Skeletal muscle cell (primary cell): Measurements from ENCODE around the gene HTR1D.
"Not testable (repeated sequence)": the region's sequence is repeated elsewhere in the genome, so short reads cannot be mapped to it uniquely, and the experiment has no call there.

Experiments used
- DNase-seq: peaks from one replicate; pipeline ENCODE4 v3.0.0-alpha.2; 2010; ENCODE audit warnings: low read depth
- H3K4me3 ChIP-seq: 2 replicates; pipeline ENCODE4 v1.5.1; 2011; ENCODE audit warnings: low read depth, mild to moderate bottlenecking, control low read depth, low read length, moderate library complexity

Gene HTR1D

GRCh38 chr1:23222742-23223141 lies 5.4 kb upstream of the HTR1D start:
- no peak overlapping the region for H3K4me3 ChIP-seq
- DNase-seq, result no peak

- DNase-seq, result no peak
These were observed 5.0 kb upstream of the HTR1D start for GRCh38 chr1:23222331-23222730.

GRCh38 chr1:23221107-23221506 lies 3.8 kb upstream of the HTR1D start:
- no peak for DNase-seq
- H3K4me3 ChIP-seq, result no peak overlapping the region

More at GRCh38 chr1:23222331-23222730, 5.0 kb upstream of the HTR1D start:
- no peak overlapping the region for H3K4me3 ChIP-seq

GRCh38 chr1:23216771-23217420 lies 406 bp downstream of the HTR1D start:
- DNase-seq, result no peak
- peak overlapping the region; percentile 27 for H3K4me3 ChIP-seq

GRCh38 chr1:23215751-23216449 lies 1.4 kb downstream of the HTR1D start:
- no peak for DNase-seq
- no peak overlapping the region for H3K4me3 ChIP-seq

- H3K4me3 ChIP-seq, result no peak overlapping the region
- no peak for DNase-seq
These were observed 2.0 kb downstream of the HTR1D start for GRCh38 chr1:23215291-23215690.

GRCh38 chr1:23214640-23215039 lies 2.7 kb downstream of the HTR1D start:
- DNase-seq, result no peak
- no peak overlapping the region for H3K4me3 ChIP-seq

- no peak for DNase-seq
- no peak overlapping the region for H3K4me3 ChIP-seq
These were observed 5.3 kb downstream of the HTR1D start for GRCh38 chr1:23211955-23212354.

- no peak for DNase-seq
- no peak overlapping the region for H3K4me3 ChIP-seq
These were observed 6.3 kb downstream of the HTR1D start for GRCh38 chr1:23210963-23211362.

GRCh38 chr1:23210351-23210785 lies 6.9 kb downstream of the HTR1D start:
- no peak for DNase-seq
- H3K4me3 ChIP-seq, result no peak overlapping the region

- H3K4me3 ChIP-seq, result no peak overlapping the region
These were observed 7.5 kb downstream of the HTR1D start for GRCh38 chr1:23209770-23210169.

GRCh38 chr1:23208527-23208926 lies 8.8 kb downstream of the HTR1D start:
- H3K4me3 ChIP-seq, result no peak overlapping the region
- no peak for DNase-seq

More at GRCh38 chr1:23209770-23210169, 7.5 kb downstream of the HTR1D start:
- no peak for DNase-seq

- H3K4me3 ChIP-seq, DNase-seq: not testable (repeated sequence)
These were observed 9.6 kb downstream of the HTR1D start for GRCh38 chr1:23207733-23208132.

GRCh38 chr1:23202263-23202749 lies 15.0 kb downstream of the HTR1D start:
- DNase-seq, result peak; percentile 28
- H3K4me3 ChIP-seq, result no peak overlapping the region

- H3K4me3 ChIP-seq, result no peak overlapping the region
- DNase-seq, result no peak
These were observed 16.4 kb downstream of the HTR1D start for GRCh38 chr1:23200883-23201282.

GRCh38 chr1:23198373-23198772 lies 18.9 kb downstream of the HTR1D start:
- no peak overlapping the region for H3K4me3 ChIP-seq
- peak; percentile 74 for DNase-seq

GRCh38 chr1:23196627-23197328 lies 20.5 kb downstream of the HTR1D start:
- peak; percentile 82 for DNase-seq
- no peak overlapping the region for H3K4me3 ChIP-seq

GRCh38 chr1:23194119-23194984 lies 22.9 kb downstream of the HTR1D start:
- no peak overlapping the region for H3K4me3 ChIP-seq
- DNase-seq, result peak; percentile 71

GRCh38 chr1:23193391-23194118 lies 23.7 kb downstream of the HTR1D start:
- H3K4me3 ChIP-seq, result no peak overlapping the region
- no peak for DNase-seq
